Measurements from ENCODE around the gene CRABP1. TPM values are rescaled to one million over a fixed set of nuclear protein-coding genes. Genes with fewer than 3 reads are reported as not detected.
"Not testable (repeated sequence)": the region's sequence is repeated elsewhere in the genome, so short reads cannot be mapped to it uniquely, and the experiment has no call there.

Gene CRABP1
- polyA plus RNA-seq, 10 donors: 7.7 to 110 (median 53.8) TPM

DNA sequence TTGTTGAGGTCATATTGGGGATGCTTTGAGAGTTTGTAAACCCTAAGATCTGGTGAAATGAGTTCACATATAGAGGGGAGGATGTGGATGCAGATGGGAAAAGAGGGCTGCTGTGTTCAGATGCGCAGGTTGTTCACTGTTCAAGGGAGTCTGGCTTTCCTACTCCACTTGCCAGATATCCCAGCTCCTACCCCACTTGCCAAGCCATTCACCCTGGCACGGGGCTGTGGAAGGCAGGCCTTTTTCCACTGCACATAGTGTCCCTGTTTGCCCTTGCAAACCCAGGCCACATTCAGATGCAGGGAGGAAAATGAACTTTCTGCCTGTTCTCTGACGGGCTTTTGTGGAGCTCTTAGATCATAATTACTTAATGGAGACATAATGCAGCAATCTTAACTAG lies 29.0 kb downstream of the CRABP1 start:
- DNase-seq: no peak

DNA sequence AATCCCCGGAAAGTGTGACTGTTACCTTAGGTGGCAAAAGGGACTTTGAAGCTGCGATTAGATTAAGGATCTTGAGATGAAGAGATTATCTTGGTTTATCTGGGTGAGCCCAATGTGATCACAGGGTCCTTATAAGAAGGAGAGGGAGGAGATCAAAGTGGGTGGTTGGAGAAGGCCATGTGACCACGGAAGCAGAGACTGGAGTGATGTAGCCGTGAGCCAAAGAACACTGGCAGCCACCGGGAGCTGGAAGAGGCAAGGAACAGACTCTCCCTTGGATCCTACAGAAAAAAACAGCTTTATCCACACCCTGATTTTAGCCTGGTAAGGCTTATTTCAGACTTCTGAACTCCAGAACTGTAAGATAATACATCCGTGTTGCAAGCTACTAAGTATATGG lies 29.9 kb downstream of the CRABP1 start:
- DNase-seq: no peak

DNA sequence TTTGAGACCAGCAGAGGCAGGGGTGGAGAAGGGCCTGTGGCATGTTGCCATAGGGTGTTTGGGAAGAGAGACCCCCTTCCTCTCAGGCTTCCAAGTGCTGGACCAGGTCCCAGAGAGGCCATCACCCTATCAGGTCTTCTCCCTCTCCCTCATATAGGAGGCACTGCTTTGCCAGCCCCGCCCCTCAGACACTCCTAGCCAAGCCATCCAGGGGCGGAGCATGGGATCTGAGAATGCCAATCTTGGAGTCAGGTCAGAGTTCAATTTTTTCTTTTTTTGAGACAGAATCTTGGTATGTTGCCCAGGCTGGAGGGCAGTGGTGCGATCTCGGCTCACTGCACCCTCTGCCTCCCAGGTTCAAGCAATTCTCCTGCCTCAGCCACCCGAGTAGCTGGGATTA lies 32.7 kb downstream of the CRABP1 start:
- DNase-seq: no peak

GRCh38 chr15:78374436-78375393 lies 34.6 kb downstream of the CRABP1 start:
- DNase-seq: no peak

DNA sequence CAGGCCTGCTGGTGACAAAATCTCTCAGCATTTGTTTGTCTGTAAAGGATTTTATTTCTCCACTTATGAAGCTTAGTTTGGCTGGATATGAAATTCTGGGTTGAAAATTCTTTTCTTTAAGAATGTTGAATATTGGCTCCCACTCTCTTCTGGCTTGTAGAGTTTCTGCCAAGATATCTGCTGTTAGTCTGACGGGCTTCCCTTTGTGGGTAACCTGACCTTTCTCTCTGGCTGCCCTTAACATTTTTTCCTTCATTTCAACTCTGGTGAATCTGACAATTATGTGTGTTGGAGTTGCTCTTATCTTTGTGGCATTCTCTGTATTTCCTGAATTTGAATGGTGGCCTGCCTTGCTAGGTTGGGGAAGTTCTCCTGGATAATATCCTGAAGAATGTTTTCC lies 40.0 kb downstream of the CRABP1 start:
- DNase-seq: not testable (repeated sequence)

DNA sequence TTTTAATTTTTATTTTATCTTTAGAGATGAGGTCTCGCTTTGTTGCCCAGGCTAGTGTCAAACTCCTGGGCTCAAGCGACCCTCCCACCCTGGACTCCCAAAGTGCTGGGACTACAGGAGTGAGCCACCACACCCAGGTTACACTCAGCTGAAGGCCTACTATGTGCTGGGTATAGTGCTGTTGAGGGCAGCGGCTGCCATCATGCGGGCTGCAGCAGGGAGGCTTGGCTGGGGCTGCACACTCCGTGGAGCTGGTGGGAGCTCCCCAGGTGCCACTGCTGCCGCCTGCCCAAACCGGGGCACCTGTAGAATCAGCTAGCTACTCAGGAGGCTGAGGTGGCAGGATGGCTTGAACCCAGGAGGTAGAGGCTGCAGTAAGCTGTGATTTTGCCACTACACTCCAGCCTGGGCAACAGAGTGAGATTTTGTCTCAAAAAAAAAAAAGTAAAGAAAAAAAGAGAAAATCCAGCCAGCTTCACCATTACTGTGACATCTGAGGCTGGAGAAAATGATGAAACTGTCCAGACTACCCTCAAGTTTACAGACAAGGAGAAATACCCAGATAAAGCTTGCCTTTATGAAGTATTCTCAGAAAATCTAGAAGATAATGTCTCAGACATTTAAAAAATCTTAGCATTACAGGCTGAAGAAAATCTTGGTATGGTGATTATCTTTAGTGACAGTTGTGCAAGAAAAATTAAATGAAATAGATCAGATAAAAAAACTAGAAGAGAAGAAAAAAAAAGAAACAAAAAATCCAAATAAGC lies 42.1 kb downstream of the CRABP1 start:
- no peak for DNase-seq

DNA sequence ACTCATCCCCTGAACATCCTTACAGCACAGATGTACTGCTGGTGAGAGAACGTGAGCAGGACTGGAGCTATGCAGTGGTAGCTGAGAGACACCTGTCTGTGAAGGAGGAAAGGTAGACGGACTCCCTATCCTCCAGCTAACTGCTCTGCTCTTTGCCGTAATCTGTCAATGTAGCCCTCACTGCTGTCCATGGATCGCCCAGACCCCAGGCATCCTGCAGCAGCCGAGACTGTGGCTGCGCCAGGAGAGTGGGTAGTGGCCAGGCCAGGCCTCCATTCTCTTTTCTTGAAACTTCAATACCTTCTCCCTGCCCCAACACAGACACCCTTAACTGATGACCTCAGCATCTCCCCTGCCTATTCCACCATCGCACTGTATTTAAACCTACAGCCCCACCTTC lies 44.5 kb downstream of the CRABP1 start:
- no peak for DNase-seq

DNA sequence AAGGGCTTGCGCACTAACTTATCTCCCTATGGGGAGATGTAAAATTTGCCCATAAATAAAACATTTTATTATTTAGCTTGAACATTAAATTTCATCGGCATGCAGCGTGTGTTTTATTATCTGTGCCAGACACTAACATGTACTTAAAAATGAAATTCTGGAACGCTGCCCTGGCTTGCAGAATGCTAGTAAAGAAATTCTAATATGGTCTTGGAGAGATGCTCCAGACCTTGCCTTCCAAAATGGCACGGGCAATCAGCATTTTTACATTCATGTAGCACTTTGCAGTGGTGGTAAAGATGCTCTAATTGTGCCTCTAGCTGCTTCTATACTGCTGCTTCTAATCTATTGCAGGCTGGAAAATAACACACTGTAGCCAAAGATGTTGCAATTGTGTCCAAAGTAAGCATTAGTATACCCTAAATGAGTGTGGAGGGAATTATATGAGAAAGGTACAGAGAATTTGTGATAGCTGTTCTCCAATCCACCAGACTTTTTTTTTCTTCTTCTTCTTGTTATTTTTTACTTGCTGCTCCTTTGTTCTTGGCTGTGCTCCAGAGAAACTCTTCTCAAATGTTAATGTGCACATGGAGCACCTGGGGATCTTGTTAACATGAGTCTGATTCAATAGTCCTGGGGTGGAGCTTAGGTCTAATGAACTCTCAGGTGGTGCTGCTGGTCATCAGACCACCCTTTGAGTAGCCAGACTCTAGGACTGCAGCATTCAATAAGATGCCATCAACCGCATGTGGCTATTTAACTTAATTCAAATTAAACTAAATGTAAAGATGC lies 47.3 kb downstream of the CRABP1 start:
- DNase-seq: peak in 2 of 3 donors; percentile 59 to 84

GRCh38 chr15:78388865-78389264 lies 48.7 kb downstream of the CRABP1 start:
- no peak for DNase-seq

DNA sequence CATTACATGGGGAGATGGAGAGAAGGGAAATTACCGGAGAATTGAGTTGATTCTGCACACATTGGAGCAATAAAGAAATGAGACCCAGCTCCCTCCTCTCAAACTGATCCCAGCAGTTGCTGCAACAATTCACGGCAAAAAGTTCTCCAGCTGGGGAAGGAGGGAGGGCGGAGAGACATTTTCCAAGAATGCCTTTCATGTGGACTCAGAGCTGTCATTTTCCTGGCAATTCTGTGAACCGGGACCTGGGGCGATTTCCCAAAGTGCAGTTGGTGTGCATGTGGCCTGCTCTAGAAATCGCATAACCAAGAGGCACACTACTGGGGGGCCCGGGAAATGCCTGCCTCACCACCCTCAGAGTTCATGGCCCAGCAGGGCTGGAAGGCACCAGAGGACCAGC lies 49.2 kb downstream of the CRABP1 start:
- DNase-seq: peak; percentile 53 to 88 (median 76)

GRCh38 chr15:78389738-78390137 lies 49.6 kb downstream of the CRABP1 start:
- no peak for DNase-seq

DNA sequence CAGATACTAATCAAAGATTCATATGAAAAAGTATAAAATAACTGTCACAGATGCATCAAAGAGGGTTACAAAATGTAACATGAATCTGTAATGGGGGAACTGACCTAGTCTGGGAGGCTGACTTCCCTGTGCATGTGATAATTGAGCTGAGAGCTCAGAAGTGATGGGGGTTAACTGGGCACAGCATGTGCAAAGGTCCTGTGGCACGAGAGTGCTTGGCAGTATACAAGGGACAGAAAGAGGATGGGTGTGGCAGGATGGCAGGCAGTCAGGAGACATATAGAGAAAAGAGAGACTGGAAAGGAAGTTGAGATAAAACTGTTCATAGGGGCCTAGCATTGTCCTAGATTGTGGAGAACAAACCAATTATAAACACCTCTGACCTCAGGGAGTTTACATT lies 50.1 kb downstream of the CRABP1 start:
- no peak for DNase-seq

DNA sequence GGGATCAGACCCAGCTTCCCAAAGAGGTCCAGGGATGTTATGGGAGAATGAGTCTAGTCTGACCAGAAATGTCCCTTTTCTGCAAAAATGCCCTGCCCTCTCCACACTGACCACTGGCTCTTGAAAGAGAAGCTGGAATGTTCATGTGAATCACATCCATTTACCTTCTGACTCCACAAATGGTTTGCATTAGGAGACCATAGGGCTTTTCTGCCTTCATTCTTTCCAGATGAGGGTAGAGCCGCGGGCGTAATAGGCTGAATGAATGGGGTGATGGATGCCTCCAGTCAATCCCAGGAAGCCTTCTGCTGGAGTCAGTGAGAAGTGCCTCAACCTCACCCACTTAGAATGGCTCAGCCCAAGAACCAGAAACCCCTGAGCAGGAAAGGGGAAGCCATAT lies 50.7 kb downstream of the CRABP1 start:
- DNase-seq: no peak

- no peak for DNase-seq
These were observed 51.6 kb downstream of the CRABP1 start for GRCh38 chr15:78391781-78392180.

DNA sequence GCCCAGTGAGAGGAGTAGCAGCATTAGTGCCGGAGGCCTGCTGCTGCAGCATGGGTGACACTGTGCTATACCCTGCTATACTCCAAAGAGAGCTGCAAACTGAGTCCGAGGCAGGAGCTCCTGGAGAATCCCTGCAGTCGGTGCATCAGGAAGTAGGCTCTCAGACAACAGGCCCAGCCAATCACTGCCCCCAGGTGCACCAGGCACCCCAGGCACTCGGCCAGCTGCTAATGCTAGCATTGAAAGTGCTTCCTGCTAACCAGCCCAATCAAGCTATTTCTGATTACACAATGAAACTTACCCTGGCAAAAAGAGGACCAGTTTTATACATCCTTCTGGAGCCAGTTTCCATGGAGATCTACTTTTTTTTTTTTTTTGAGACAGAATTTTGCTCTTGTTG lies 52.3 kb downstream of the CRABP1 start:
- no peak for DNase-seq

DNA sequence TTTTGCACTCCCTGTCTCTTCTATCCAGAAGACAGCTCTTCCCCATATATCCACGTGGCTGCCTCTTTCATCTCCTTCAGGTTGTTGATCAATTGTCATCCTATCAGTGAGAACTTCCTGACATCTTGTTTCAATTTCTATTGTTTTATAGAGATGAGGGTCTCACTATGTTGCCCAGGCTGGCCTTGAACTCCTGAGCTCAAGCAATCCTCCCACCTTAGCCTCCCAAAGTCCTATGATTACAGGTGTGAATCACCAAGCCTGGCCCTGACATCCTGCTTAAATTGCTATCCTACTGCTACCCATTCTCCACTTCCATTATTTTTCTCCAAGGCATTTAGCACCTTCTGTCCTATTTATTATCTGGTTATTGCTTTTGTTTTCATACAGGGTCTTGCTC lies 53.0 kb downstream of the CRABP1 start:
- DNase-seq: no peak

DNA sequence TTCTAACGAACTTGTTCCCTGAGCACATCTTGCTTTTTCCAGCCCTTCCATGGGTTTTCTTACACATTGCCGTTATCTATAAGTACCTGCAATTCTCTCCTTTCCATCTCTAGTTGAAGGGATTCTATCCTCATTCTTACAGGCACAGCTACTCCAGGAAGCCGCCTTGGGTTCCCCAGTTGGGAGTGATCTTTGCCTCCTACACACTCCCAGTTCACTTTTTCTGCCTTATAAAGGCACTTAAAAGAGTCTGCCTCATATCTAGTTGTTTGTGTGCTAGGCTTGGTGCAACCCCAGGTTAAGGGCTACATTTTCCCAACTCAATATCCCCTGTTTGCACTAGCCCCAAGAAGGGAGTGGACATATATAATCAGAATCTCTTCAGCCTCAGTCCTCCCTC lies 53.9 kb downstream of the CRABP1 start:
- DNase-seq: no peak

DNA sequence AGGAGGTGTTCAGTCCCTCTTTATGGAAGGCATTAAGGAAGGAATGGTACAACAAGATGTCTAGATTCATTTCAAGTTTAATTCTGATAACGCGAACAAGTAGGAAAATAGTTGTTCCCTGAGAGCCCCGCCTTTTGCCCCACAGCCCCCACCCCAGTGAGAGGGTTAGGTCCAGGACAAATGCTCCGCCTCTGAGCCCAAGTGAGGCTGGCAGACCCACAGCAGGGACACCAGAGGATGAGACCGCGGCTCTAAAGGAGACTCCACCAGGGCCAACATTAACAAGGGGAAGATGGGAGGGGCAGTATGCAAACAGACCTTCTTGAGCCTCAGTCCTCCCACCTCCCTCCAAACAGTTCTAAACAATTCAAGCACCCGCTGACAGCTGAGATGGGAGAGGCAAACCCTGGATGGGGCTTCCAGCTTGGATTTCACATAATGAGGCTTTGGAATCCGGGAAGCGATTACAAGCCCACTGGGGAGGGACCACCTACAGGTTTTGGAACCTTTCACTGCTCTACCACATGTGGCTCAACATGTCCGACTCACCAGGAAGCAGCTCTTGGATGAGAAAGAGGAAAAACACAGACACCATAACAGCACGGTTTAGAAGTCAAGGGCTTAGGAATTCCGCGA lies 54.9 kb downstream of the CRABP1 start:
- peak; percentile 40 to 87 (median 71) for DNase-seq

- DNase-seq: no peak
These were observed 56.1 kb downstream of the CRABP1 start for GRCh38 chr15:78396186-78396814.

DNA sequence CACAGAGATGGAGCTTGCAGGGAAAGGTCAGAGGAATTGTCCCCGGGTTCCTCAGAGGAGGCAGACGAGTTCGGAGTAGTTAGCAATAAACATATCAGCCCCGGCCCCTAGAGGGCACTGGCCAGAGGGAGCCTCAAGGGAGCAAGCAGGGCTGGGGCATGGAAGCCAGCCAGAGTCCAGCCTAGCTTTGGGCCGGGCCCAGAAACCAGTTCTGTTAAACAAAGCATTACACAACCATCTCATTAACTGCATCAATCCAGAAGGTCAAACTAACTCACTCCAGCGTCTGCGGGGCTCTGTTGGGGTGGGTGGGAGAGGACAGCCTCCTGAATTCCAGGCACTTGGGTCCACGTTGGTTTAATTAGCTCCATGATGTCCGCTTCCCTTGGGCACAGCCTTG lies 56.8 kb downstream of the CRABP1 start:
- no peak for DNase-seq

- no peak for DNase-seq
These were observed 57.2 kb downstream of the CRABP1 start for GRCh38 chr15:78397382-78397781.
